OCI-LY7 (cell line): ENCODE measurements around the gene C9orf78. TPM values are rescaled to one million over a fixed set of nuclear protein-coding genes. Genes with fewer than 3 reads are reported as not detected.

Source experiments
- BruUV-seq: library from RNA; stranded (reverse); fragments of 400-500 nt; replicated peaks from 2 replicates; lab custom pipeline; 2021; lab: Mats Ljungman, UMichigan
- CTCF ChIA-PET: fragments of 300-600 bp; sonication (Branson Sonifier 250); formaldehyde crosslinking; loops from one replicate; lab custom pipeline; 2022; ENCODE audit warnings: antibody characterized with exemption; ENCODE audit not compliant: unreplicated experiment; lab: Charles Lee
- POLR2A ChIA-PET: fragments of 300-600 bp; sonication (Branson Sonifier 250); formaldehyde crosslinking; loops from one replicate; lab custom pipeline; 2022; ENCODE audit warnings: antibody characterized with exemption; lab: Charles Lee
- DNase-seq: peaks from one replicate; pipeline ENCODE4 v3.0.0-alpha.2; 2015; ENCODE audit warnings: low spot score
- H2AFZ ChIP-seq: fragments of 200-600 bp; sonication (generic), shearing (Covaris generic); 2 replicates; pipeline ENCODE4 v1.6.1; 2014; ENCODE audit warnings: mild to moderate bottlenecking, antibody characterized with exemption, low read length, moderate library complexity
- H3K27ac ChIP-seq: fragments of 200-600 bp; sonication (generic); 2 replicates; pipeline ENCODE4 v1.5.1; 2014; ENCODE audit warnings: mixed run types, low read depth, mild to moderate bottlenecking, moderate library complexity, low read length, inconsistent platforms; ENCODE audit not compliant: poor library complexity, severe bottlenecking
- H3K36me3 ChIP-seq: fragments of 200-600 bp; sonication (generic); 2 replicates; pipeline ENCODE4 v1.6.1; 2014; ENCODE audit warnings: mild to moderate bottlenecking, antibody characterized with exemption, low read length, moderate library complexity, mixed read lengths; ENCODE audit not compliant: insufficient read depth
- H3K4me1 ChIP-seq: fragments of 200-600 bp; sonication (generic); 2 replicates; pipeline ENCODE4 v1.5.1; 2014; ENCODE audit warnings: mild to moderate bottlenecking, low read length; ENCODE audit not compliant: insufficient read depth, poor library complexity, severe bottlenecking
- H3K4me2 ChIP-seq: fragments of 200-600 bp; sonication (generic); 2 replicates; pipeline ENCODE4 v1.6.1; 2014; ENCODE audit warnings: mild to moderate bottlenecking, low read length
- H3K4me3 ChIP-seq: fragments of 200-600 bp; sonication (generic); 2 replicates; pipeline ENCODE4 v1.5.1; 2014; ENCODE audit warnings: mild to moderate bottlenecking, low read depth, low read length; ENCODE audit not compliant: poor library complexity, severe bottlenecking
- H3K79me2 ChIP-seq: fragments of 200-600 bp; sonication (generic); 2 replicates; pipeline ENCODE4 v1.6.1; 2016; ENCODE audit warnings: low read depth, mild to moderate bottlenecking, low read length, moderate library complexity, mixed read lengths; ENCODE audit not compliant: insufficient read depth
- H3K9me2 ChIP-seq: fragments of 200-600 bp; sonication (generic); 2 replicates; pipeline ENCODE4 v1.6.1; 2016; ENCODE audit warnings: mild to moderate bottlenecking, low read length, mixed read lengths; ENCODE audit not compliant: insufficient read depth
- H3K9me3 ChIP-seq: fragments of 200-600 bp; sonication (generic); 2 replicates; pipeline ENCODE4 v1.6.1; 2014; ENCODE audit warnings: mild to moderate bottlenecking, mixed run types, low read length, mixed read lengths
- H4K20me1 ChIP-seq: fragments of 200-600 bp; sonication (generic); 2 replicates; pipeline ENCODE4 v1.6.1; 2014; ENCODE audit warnings: mild to moderate bottlenecking, antibody characterized with exemption, low read length, moderate library complexity, mixed read lengths; ENCODE audit not compliant: insufficient read depth
- EZH2phosphoT487 ChIP-seq: fragments of 200-600 bp; sonication (generic); IDR thresholded peaks from 2 replicates; pipeline ENCODE4 v1.6.1; 2018; ENCODE audit warnings: low read depth, borderline replicate concordance, mild to moderate bottlenecking, mixed run types, antibody characterized with exemption, low read length, moderate library complexity, mixed read lengths
- intact Hi-C: fragments of 100-400 bp; cut with micrococcal nuclease; formaldehyde crosslinking; loops from one replicate; pipeline ENCODE4 v1.10.0; 2022; ENCODE audit not compliant: unreplicated experiment
- total RNA-seq, 2 experiments: library from RNA; depleted of rRNA in 1 of 2; stranded (reverse); fragments of >200 nt in 1 of 2; shearing (Covaris generic) in 1 of 2; gene quantifications; 2 replicates each; pipeline ENCODE4 v1.2.3, GENCODE V29; 2014 to 2022
- TF ChIP-seq, protein P1 (sequence below): fragments of 200-600 bp; sonication (generic); conservative IDR thresholded peaks from 2 replicates; pipeline ENCODE4 v1.5.1; 2014; ENCODE audit warnings: mild to moderate bottlenecking, antibody characterized with exemption, low read length, moderate library complexity, mixed read lengths

C9orf78 gene
- total RNA-seq, 2 experiments from 2014 or later = 49.4 to 60.6 TPM

DNA sequence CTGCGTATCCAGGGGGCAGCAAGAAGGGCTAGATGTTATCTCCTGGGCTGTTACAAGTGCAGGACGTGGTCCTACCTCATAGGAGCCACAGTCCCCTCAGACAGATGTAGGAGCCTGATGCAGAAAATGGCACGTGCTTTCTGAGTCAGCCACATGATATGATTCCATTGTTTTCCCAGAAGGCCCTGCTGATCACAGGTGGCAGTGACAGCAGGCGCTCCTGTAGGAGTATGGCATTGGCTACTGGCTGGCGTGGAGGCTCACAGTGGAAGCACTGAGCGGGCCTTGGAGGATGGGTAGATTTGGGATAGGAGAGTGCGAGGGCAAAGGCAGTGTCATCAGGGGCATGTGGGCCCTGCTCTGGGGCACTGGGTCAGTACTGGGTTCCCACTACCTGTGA lies 22.1 kb upstream of the C9orf78 start:
- Histone ChIP-seq H3K27ac (no peak overlapping the region), H3K79me2 (no peaks in the 10 kb centered on the region), H3K4me1 (no peaks in the 10 kb centered on the region), H3K36me3 (peaks cover 41% of the 10 kb centered on the region), H3K4me3 (no peak overlapping the region), H2AFZ (no peak overlapping the region), H4K20me1 (no peaks in the 10 kb centered on the region), H3K9me3 (no peaks in the 10 kb centered on the region), H3K4me2 (no peak overlapping the region), H3K9me2 (no peaks in the 10 kb centered on the region)
- ChIA-PET CTCF (no interaction called here), POLR2A (interaction anchor here (0.6 kb wide), 1 partner anchor 264 kb away, joined by 3 read pairs; no protein-coding TSS in a partner anchor)
- no peak for DNase-seq
- intact Hi-C loops = no loop called here
- TF ChIP-seq, protein P1, sequence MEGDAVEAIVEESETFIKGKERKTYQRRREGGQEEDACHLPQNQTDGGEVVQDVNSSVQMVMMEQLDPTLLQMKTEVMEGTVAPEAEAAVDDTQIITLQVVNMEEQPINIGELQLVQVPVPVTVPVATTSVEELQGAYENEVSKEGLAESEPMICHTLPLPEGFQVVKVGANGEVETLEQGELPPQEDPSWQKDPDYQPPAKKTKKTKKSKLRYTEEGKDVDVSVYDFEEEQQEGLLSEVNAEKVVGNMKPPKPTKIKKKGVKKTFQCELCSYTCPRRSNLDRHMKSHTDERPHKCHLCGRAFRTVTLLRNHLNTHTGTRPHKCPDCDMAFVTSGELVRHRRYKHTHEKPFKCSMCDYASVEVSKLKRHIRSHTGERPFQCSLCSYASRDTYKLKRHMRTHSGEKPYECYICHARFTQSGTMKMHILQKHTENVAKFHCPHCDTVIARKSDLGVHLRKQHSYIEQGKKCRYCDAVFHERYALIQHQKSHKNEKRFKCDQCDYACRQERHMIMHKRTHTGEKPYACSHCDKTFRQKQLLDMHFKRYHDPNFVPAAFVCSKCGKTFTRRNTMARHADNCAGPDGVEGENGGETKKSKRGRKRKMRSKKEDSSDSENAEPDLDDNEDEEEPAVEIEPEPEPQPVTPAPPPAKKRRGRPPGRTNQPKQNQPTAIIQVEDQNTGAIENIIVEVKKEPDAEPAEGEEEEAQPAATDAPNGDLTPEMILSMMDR = no peak
- TF ChIP-seq EZH2phosphoT487 = no peak
- no TSS peak for BruUV-seq

DNA sequence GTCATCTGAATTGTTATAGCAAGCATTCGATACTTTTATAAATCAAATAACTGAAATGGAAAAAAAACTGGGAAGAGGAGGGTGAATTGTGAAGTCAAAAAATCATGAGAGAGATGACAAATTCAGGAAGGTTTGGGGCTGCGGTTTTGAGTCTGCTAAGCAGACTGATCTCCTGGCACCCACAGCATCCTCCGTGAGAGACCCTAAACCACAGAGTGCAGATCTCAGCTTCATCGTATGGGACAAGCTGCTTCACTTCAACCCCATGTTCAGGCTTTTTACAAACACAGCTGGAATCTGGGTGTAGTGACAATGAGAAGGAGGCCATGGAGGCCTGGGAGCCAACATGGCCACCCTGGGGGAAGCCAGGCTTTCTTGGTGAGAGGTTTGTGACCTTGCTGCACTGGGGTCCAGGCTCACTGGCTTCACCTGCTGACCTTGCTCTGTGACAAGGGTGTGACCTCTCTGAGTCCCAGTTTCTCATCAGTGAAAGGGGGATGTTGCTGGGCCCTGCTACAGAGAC lies 19.6 kb upstream of the C9orf78 start:
- H3K79me2 ChIP-seq = no peaks in the 10 kb centered on the region
- no peaks in the 10 kb centered on the region for H3K9me2 ChIP-seq
- ChIA-PET CTCF (no interaction called here), POLR2A (no interaction called here)
- H3K27ac ChIP-seq = no peak overlapping the region
- no peaks in the 10 kb centered on the region for H3K4me1 ChIP-seq
- peaks cover 27% of the 10 kb centered on the region for H3K36me3 ChIP-seq
- H2AFZ ChIP-seq = no peak overlapping the region
- no peak overlapping the region for H3K4me3 ChIP-seq
- TF ChIP-seq, protein P1 = no peak
- no peak overlapping the region for H3K4me2 ChIP-seq
- no TSS peak for BruUV-seq
- no peaks in the 10 kb centered on the region for H3K9me3 ChIP-seq
- H4K20me1 ChIP-seq = no peaks in the 10 kb centered on the region
- DNase-seq = no peak
- intact Hi-C loops = no loop called here

DNA sequence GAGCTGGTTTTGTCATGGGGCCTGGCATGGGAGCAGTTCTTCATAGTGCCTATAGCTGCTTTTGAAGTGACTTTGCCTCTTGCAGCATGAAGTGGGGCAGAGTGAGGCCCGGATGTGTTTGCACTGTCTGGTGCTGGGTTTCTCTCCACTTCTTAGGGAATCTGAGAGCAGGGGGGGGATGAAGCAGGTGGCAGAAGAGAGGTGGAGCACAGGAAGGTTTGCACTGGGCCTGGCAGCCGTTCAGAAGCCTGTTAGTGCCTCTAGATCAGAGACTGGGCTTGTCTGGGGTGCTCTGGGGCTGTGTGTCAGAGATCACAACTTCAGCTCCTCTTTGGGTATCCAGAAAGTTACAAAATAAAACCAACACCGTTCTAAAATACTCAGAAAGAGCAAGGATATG lies 18.5 kb upstream of the C9orf78 start:
- Histone ChIP-seq H2AFZ (no peak overlapping the region), H4K20me1 (no peaks in the 10 kb centered on the region), H3K36me3 (peaks cover 27% of the 10 kb centered on the region), H3K9me2 (no peaks in the 10 kb centered on the region), H3K9me3 (no peaks in the 10 kb centered on the region), H3K4me2 (no peak overlapping the region), H3K79me2 (no peaks in the 10 kb centered on the region), H3K27ac (no peak overlapping the region), H3K4me1 (no peaks in the 10 kb centered on the region), H3K4me3 (no peak overlapping the region)
- POLR2A ChIA-PET = no interaction called here
- intact Hi-C loops = no loop called here
- CTCF ChIA-PET = no interaction called here
- no peak for DNase-seq
- TF ChIP-seq, protein P1 = no peak
- TF ChIP-seq EZH2phosphoT487 = no peak
- no TSS peak for BruUV-seq
